HepG2 (cell line): ENCODE measurements around the gene HOXC11. TPM values are rescaled to one million over a fixed set of nuclear protein-coding genes. Genes with fewer than 3 reads are reported as not detected.

Source experiments
- ATAC-seq: fragments of 200-7000 bp; cut with Tn5 transposase; 3 replicates; pipeline ENCODE4 v1.9.1; 2020; ENCODE audit warnings: mild to moderate bottlenecking, moderate library complexity
- BruUV-seq: library from RNA; stranded (reverse); fragments of 400-500 nt; replicated peaks from 2 replicates; lab custom pipeline; 2021; lab: Mats Ljungman, UMichigan
- CTCF ChIA-PET: fragments of 300-600 bp; formaldehyde crosslinking; extraction: SDS; loops from one replicate; lab custom pipeline; 2021; ENCODE audit warnings: low total read pairs, inconsistent platforms, low intra/inter-chr PET ratio; lab: Yijun Ruan, JAX
- POLR2A ChIA-PET: fragments of 350-600 bp; sonication (Branson Sonifier 250); formaldehyde crosslinking; loops from one replicate; lab custom pipeline; 2020; ENCODE audit warnings: antibody characterized with exemption, inconsistent platforms; lab: Yijun Ruan, JAX
- DNase-seq: peaks from one replicate; pipeline ENCODE4 v3.0.0-alpha.2; 2015; ENCODE audit warnings: low spot score
- FAIRE-seq: peaks from 3 replicates; lab custom pipeline; 2011; peaks lifted over from hg19 to GRCh38; lab: Jason Lieb, UNC
- H2AFZ ChIP-seq: one replicate; pipeline ENCODE4 v1.6.1; 2011; ENCODE audit warnings: low read length, inconsistent platforms
- H3K27ac ChIP-seq: fragments of 300-600 bp; 3 replicates; pipeline ENCODE4 v1.8.0; 2011; ENCODE audit warnings: mixed run types, mild to moderate bottlenecking, mixed read lengths, low read length, inconsistent platforms; ENCODE audit not compliant: insufficient read depth; ENCODE audit errors: extremely low read length
- H3K27me3 ChIP-seq, 2 experiments: fragments of 200-600 bp in 1 of 2; 2 replicates in 1 of 2; 3 replicates in 1 of 2; pipeline versions ENCODE4 v1.6.0 to v1.8.0; 2011; ENCODE audit warnings: low read length in 2 of 2, mild to moderate bottlenecking in 2 of 2, moderate library complexity in 2 of 2, inconsistent platforms in 1 of 2; ENCODE audit not compliant: insufficient read depth in 2 of 2, control insufficient read depth in 1 of 2
- H3K36me3 ChIP-seq, 2 experiments: fragments of 200-600 bp in 1 of 2; replicated peaks in 1 of 2; 2 replicates in 1 of 2; 3 replicates in 1 of 2; pipeline versions ENCODE4 v1.5.1 to v1.8.0; 2011; ENCODE audit warnings: low read length in 2 of 2, inconsistent platforms in 1 of 2; ENCODE audit not compliant: insufficient read depth in 2 of 2, control insufficient read depth in 1 of 2
- H3K4me1 ChIP-seq: 2 replicates; pipeline ENCODE4 v1.5.1; 2012; ENCODE audit warnings: low read length, inconsistent platforms; ENCODE audit not compliant: insufficient read depth
- H3K4me2 ChIP-seq: 2 replicates; pipeline ENCODE4 v1.6.0; 2011; ENCODE audit warnings: low read depth, low read length, inconsistent platforms
- H3K4me3 ChIP-seq, 3 experiments: fragments of 200-600 bp in 1 of 3; sonication (generic), shearing (Covaris generic) in 1 of 3; replicated peaks in 1 of 3; 2 replicates each; pipeline ENCODE4 v1.5.1; 2011 to 2016; ENCODE audit warnings: low read length in 3 of 3, inconsistent platforms in 2 of 3, low read depth in 2 of 3, mild to moderate bottlenecking in 2 of 3, control low read depth in 1 of 3, mixed read lengths in 1 of 3; ENCODE audit not compliant: insufficient read depth in 1 of 3
- H3K79me2 ChIP-seq: one replicate; pipeline ENCODE4 v1.6.1; 2011; ENCODE audit warnings: low read length, inconsistent platforms; ENCODE audit not compliant: insufficient read depth
- H3K9ac ChIP-seq: 2 replicates; pipeline ENCODE4 v1.6.0; 2011; ENCODE audit warnings: mild to moderate bottlenecking, low read depth, low read length, inconsistent platforms; ENCODE audit not compliant: insufficient read depth
- H3K9me3 ChIP-seq: 2 replicates; pipeline ENCODE4 v1.5.1; 2012; ENCODE audit warnings: mild to moderate bottlenecking, low read length
- H4K20me1 ChIP-seq: 2 replicates; pipeline ENCODE4 v1.6.0; 2011; ENCODE audit warnings: inconsistent platforms, mild to moderate bottlenecking, low read length, moderate library complexity; ENCODE audit not compliant: insufficient read depth
- HNRNPLL ChIP-seq: fragments of 200-400 bp; formaldehyde crosslinking; IDR thresholded peaks from 2 replicates; pipeline ENCODE4 v1.6.1; 2017; ENCODE audit warnings: mild to moderate bottlenecking, low read depth, low read length; ENCODE audit not compliant: poor library complexity, severe bottlenecking
- NR2F1 ChIP-seq, 2 experiments: fragments of 450-650 bp in 1 of 2; formaldehyde crosslinking in 1 of 2; IDR thresholded peaks; 2 replicates each; pipeline versions ENCODE4 v1.5.0 to v1.6.1; 2016 to 2020; ENCODE audit warnings: mild to moderate bottlenecking in 1 of 2, missing compliant biosample characterization in 1 of 2, missing genetic modification reagents in 1 of 2, moderate library complexity in 1 of 2
- PAXIP1 ChIP-seq: sonication (generic); formaldehyde crosslinking; conservative IDR thresholded peaks from 2 replicates; pipeline ENCODE4 v1.4.0; 2020; ENCODE audit warnings: mild to moderate bottlenecking, missing genetic modification reagents, moderate library complexity
- ZXDC ChIP-seq: sonication (generic); formaldehyde crosslinking; IDR thresholded peaks from 2 replicates; pipeline ENCODE4 v1.5.0; 2020; ENCODE audit warnings: mild to moderate bottlenecking, missing genetic modification reagents
- WGBS: methylation state at CpG from one replicate; pipeline ENCODE4 v1.1.6; 2017; ENCODE audit warnings: low lambda C conversion rate; 5-methylcytosine and 5-hydroxymethylcytosine counted together
- in situ Hi-C: cut with HindIII; loops from 2 replicates; pipeline ENCODE4 v1.10.0; 2017; ENCODE audit warnings: low pct_unique_long_range_greater_than_20kb; ENCODE audit not compliant: extremely low pct_ligation_motif_present
- intact Hi-C: fragments of 100-400 bp; cut with micrococcal nuclease; formaldehyde crosslinking; loops from one replicate; pipeline ENCODE4 v1.10.0; 2022; ENCODE audit not compliant: unreplicated experiment
- polyA plus RNA-seq, 8 experiments: library from polyadenylated mRNA; depleted of rRNA in 3 of 8; stranded (reverse) in 7 of 8; unstranded in 1 of 8; fragments of >200 nt; fragmentation: Illumina TruSeq in 4 of 8; extraction: Trizol in 4 of 8; gene quantifications; 2 replicates each; pipeline versions ENCODE4 v1.2.1 to v1.2.3, GENCODE V29; 2011 to 2016; ENCODE audit warnings: low read depth in 4 of 8, missing spikeins in 1 of 8, mixed read lengths in 1 of 8; ENCODE audit not compliant: insufficient read depth in 1 of 8
- total RNA-seq, 5 experiments: library from RNA; depleted of rRNA; stranded (reverse); fragments of >200 nt; fragmentation: Illumina TruSeq; extraction: Trizol; gene quantifications; 2 replicates each; pipeline ENCODE4 v1.2.3, GENCODE V29; 2016; ENCODE audit warnings: low read depth in 1 of 5

The HOXC11 gene
- total and polyA plus RNA-seq, 2 of the 13 experiments (the other 11 are each of a cell fraction or from before 2014, with no cell fraction given), result not detected

GRCh38 chr12:53950789-53951576, 21.9 kb upstream of the HOXC11 start (continued):
- no peak for TF ChIP-seq PAXIP1 (CRISPR knock-in tag)

GRCh38 chr12:53951577-53952334, 21.2 kb upstream of the HOXC11 start:
- BruUV-seq, result no TSS peak
- Histone ChIP-seq H3K27ac (no peak overlapping the region), H3K27me3 (peaks cover 20 to 87% of the 10 kb centered on the region in 2 experiments), H3K9me3 (no peaks in the 10 kb centered on the region), H3K4me3 (no peak overlapping the region)
- intact Hi-C loops, result no loop called here
- TF ChIP-seq HNRNPLL (peak; percentile 4), NR2F1 (CRISPR knock-in tag; IDR thresholded peaks at IDR 0.05) (no peak), ZXDC (no peak)
- TF ChIP-seq, all 625 proteins: peak for 1
- no peak for DNase-seq
- H4K20me1 ChIP-seq, result peaks cover 5% of the 10 kb centered on the region; the same call in 1 of the 2 replicates
- ChIA-PET POLR2A (no interaction called here), CTCF (no interaction called here)
- H3K4me1 ChIP-seq, result peaks cover 27% of the 10 kb centered on the region
- in situ Hi-C loops, result no loop called here
- no peak overlapping the region for H2AFZ ChIP-seq
- H3K36me3 ChIP-seq, result no peaks in the 10 kb centered on the region
- H3K79me2 ChIP-seq, result no peaks in the 10 kb centered on the region
- H3K4me2 ChIP-seq, result no peak overlapping the region
- 37% methylated on average over 15 of the region's 47 CpGs for WGBS
- ATAC-seq, result no peak
- H3K9ac ChIP-seq, result no peak overlapping the region
- FAIRE-seq, result no peak
